Activated gamma-delta T cell treated with Interleukin-2 at 50 U/mL for 16 hours (primary cell): ENCODE data around the gene PJA1.

ENCODE experiments used
- DNase-seq: peaks from one replicate; pipeline ENCODE4 v3.0.0-alpha.2; 2020

The PJA1 gene

GRCh38 chrX:69140837-69141236 lies 24.4 kb downstream of the PJA1 start:
- no peak for DNase-seq

GRCh38 chrX:69139516-69139915 lies 25.7 kb downstream of the PJA1 start:
- no peak for DNase-seq

GRCh38 chrX:69138512-69138911 lies 26.7 kb downstream of the PJA1 start:
- no peak for DNase-seq

GRCh38 chrX:69138118-69138390 lies 27.2 kb downstream of the PJA1 start:
- no peak for DNase-seq

GRCh38 chrX:69137371-69138117 lies 27.7 kb downstream of the PJA1 start:
- DNase-seq = no peak

DNA sequence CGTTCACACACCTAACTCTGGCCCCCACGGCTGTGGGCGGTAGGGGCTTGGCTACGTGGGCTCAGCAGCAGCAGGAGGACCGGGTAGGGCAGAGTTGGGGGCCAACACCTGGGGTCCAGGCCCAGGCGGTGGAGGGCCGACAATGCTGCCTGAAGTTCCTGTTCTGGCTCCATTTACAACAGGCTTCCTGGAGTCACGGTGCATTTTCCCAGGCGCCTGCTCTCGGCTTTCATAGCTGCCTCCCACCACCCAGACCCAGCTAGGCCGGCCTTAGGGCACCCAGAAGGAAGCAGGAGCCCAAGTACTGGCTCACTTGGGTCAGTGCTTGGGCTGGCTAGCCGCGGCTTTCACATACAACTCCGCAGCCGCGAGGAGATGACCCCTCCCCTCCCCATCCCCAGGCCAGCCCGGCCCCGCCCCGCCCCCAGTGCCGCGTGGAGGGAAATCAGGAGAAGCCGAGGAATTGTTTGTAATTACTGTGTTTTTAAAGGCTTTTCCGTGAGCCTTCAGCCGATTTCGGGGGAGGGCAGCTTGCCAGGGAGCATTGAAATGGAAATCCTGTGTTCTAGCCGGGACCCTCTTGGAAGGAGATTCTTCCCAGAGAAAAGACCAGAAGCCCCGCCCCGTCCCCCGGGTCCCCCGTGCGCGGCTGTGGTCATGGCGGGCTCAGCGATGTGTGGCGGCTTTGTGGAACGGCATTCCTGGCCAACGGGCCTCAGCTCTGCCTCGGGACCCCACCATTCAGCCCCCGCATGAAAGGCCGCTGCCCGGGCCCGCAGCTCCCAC lies 28.5 kb downstream of the PJA1 start:
- no peak for DNase-seq

DNA sequence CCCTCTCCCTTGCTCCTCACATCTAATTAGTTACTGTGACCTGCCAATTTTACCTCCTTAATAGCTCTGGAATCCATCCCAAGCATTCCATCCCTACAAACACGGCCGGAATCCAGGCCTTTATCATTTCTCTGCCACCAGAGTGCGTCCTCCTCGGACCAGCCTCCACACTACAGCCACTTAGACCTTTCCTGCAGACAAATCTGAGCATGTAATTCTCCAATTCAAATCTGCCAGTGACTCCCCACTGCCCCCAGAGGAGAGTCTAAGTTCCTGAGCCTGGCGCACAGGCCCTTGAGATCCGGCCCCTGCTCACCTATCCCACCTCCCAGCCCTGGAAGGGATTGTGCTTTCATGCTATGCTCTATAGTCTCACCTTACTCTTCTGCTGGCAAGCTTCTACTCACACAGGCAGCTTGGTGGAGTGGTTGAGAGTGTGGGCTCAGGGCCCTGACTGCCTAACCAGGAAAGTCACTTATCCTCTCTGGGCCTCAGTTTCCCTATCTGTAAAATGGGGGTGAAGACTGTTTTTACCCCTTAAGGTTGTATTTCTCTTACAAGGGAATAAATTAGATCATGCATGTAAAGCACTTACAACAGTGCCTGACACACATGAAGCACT lies 31.2 kb downstream of the PJA1 start:
- no peak for DNase-seq

DNA sequence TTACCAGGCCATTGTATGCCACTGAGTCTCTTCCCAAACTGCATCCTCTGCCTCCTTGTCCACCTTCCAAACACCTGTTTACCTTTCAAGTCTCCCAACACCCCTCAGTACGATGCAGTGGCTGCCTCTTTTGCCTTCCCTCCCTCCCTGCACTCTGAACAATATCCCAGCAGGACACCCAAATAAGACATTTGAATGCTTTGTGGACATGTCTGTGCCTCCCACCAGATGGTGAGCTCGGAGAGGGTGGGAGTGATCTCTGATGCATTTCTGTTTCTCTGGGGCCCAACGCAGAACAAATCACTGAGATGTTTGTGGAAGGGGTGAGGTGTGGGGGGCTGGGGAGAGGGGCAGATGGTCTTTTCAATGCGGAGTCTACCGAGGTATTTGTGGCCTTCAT lies 33.4 kb downstream of the PJA1 start:
- no peak for DNase-seq

GRCh38 chrX:69130439-69130838 lies 34.8 kb downstream of the PJA1 start:
- DNase-seq = no peak

DNA sequence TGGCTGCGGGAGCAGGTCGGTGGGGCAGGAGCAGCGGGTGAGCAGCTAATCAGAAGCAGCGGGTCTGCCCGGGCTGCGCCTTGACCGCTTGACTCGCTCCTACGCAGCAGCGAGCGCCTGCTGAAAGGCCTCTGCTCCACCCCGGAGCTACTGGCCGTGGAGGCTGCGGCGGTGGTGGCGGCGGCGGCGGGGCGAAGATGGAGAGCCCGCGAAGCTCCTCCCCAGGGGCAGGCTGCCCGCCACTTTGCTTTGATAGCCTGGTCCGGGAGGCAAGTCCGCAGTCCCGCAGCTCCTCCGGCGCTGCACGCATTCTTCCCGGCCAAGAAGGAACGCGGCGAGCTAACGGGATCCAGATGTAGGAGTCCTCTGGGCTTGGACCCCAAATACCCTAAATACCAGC lies 36.7 kb downstream of the PJA1 start:
- no peak for DNase-seq

DNA sequence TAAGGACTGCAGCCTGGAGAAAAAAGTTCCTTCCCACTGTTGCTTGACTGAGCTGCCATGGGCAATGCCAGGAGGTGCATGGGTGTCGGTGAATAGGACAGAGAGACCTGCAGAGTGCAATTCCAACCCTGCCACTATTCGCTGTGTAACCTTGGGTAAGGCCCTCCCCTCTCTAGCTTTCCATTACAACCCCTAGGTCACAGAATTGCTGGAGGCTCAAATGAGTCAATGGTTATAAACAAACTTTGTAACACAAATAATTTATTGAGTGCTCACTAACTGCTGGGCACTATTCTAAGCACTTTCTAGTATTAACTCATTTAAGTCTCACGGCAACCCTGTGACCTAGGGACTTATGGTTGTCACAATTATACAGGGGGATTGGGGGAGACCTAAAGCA lies 37.8 kb downstream of the PJA1 start:
- DNase-seq = no peak

DNA sequence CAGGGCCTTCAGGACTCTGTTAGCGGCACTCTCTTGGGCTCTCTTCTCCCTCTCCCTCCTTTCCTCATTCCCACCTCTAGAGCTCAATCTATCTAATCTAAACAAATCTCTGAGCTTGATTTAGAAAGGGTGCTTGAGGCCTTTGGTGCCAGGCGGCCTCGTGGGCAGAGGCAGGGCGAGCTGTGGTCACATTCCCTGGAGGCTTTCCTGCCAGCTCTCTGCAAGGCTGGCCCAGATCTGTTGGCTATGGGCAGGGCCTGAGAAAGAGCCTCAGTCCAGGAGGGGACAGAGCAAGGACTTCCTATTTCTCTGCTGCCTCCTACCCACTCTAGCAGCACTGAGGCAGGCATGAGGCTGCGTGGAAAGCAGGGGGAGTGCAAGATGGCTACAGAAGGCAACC lies 38.6 kb downstream of the PJA1 start:
- no peak for DNase-seq

DNA sequence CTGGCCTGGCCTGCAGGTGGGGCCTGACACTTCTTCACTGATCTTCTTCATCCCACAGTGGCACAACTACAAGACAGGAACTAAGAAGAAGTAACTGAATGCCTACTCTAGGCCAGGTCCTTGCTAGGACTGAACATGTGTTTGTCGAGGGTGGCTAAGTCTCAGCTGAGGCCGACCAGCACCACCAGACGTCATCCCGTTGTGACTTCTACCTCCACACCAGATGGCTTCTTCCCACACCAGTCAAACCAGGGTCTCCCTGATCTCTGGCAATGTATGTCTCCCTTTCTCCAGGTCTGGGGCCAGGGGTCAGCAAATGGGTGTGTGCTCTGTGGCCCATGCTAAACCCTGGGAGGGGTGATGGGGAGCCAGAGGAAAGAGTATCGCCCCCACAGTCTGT lies 40.2 kb downstream of the PJA1 start:
- no peak for DNase-seq

- no peak for DNase-seq
These were observed 41.1 kb downstream of the PJA1 start for GRCh38 chrX:69124108-69124507.

- DNase-seq = no peak
These were observed 41.8 kb downstream of the PJA1 start for GRCh38 chrX:69123481-69123880.

DNA sequence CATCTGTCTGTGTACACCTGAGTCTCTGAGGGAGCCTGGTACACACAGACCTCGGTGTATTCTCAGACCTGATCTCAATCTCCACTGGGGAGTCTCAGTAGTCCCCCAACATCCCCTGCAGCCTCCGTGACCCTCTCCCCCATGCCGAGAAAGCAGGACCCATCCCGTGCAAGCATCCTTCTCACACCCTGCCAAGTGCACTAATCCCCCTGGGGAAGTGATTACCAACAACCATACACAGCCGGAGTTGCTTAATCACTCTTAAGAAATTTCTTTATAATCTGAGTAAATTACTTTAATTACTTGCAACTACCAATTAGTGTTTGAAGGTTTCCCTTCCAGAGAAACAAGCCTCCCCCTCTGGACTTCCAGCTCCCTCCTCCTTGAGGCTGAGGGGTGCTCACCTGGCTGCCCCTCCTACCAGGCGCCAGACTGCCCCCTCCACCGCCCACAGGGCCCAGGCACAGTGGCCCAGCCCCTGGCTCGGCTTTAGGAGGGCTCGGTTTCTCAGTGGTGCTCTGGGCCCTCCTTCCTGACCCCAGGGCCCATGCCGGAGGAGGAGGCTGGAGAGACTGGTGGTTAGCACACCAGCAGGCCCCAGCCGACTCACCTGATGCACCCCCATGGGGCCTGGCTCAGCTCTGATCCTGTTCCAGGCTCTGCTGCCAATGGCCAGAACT lies 43.8 kb downstream of the PJA1 start:
- no peak for DNase-seq

DNA sequence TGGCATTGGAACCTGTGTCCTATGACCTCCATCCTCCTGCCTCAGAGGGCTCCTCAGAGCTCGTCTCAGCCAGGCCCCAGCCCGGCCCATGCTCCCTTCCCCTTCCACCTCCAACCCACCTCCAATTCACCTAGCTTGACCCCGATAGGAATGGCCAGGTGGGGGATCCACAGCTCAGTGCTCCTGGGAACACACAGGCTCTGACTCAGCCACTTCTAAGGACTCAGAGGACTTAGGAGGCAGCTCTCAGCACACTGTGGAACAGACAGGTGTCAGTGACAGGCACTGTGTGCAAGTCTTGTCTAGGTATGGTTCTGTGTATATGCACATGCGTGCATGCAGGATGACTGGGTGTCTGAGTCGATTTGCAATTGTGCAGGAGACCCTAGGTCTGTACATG lies 44.8 kb downstream of the PJA1 start:
- no peak for DNase-seq

- DNase-seq = no peak
These were observed 46.1 kb downstream of the PJA1 start for GRCh38 chrX:69119122-69119521.

DNA sequence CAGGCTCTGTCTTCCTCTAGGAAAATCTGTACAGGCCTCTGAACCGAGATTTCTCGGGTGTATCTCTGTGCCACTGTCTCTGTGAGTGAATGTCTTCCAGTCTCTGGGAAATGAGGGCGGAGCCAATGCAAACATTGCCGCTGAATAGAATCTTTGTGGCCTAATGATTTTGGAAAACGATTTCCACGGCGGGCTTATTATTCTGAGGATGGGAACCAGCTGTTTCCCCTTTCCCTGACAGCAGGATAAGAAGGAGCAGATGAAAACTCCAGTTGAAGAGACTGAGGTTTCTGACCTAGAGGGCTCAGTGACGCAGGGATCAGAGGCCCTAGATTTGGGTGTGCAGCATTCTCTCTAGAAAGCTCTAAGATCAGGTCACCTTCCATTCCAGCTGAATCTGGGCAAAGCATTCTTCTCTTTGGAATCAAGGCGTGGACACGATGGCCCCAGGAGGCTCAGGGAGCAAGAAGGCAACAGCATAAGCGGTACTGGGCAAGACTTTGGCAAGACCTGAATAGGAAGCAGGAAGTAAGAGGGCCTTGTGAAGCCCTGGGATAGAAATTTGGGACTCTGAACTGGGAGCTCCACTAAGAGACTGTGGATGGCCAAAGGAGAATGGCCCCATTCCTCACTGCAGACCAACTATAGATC lies 47.3 kb downstream of the PJA1 start:
- no peak for DNase-seq

DNA sequence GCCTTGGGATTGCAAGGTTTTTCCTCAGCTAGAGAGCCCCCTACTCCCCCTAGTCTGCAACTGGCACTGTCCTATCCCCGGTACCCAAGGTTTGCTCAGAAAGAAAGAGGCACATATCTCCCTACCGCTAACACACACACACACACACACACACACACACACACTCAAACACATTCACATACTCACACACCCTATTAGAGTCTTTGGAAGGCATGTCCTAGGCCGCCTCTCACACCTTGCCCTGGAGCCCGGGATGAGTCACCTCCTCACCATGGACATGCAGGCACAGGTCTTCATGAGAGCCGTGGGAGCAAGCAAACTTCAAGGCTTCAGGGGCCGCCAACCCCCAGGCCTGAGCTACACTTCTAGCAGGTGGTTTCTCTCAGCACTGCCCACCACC lies 49.2 kb downstream of the PJA1 start:
- DNase-seq = no peak

- DNase-seq = no peak
These were observed 51.5 kb downstream of the PJA1 start for GRCh38 chrX:69113723-69114122.
